Hair follicular keratinocyte (primary cell): ENCODE data around the gene IGSF22. TPM values are rescaled to one million over a fixed set of nuclear protein-coding genes. Genes with fewer than 3 reads are reported as not detected.

Source experiments
- total RNA-seq: library from RNA; depleted of rRNA; stranded (reverse); fragments of >200 nt; gene quantifications from 2 replicates; pipeline ENCODE4 v1.2.3, GENCODE V29; 2015

The IGSF22 gene
- under 0.01 and 0.08 TPM in 2 replicates for total RNA-seq

DNA sequence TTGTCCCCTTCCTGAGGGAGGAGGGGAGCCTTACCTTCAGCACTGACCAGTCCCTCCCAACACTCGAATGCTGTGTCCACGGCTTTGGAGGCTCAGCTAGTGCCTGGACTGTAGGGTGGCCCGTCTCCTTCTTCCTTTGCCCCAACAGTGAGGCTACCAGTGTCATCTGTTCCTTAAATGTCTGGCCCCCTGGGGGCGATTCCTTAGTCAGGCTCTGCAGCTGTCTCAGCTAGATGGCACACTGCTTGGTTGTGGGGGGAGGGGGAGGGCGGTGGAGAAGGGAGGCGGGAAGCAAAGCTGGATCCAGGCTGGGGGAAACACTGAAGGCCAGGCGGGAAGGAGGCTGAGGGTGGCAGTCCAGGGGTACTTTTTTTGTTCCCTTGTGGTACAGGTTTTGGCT, at the start of gene IGSF22:
TSS of gene IGSF22 (minus strand) at position 149 of the 400 bp plus-strand sequence. CDS start 1,952 bp downstream, outside the sequence.

DNA sequence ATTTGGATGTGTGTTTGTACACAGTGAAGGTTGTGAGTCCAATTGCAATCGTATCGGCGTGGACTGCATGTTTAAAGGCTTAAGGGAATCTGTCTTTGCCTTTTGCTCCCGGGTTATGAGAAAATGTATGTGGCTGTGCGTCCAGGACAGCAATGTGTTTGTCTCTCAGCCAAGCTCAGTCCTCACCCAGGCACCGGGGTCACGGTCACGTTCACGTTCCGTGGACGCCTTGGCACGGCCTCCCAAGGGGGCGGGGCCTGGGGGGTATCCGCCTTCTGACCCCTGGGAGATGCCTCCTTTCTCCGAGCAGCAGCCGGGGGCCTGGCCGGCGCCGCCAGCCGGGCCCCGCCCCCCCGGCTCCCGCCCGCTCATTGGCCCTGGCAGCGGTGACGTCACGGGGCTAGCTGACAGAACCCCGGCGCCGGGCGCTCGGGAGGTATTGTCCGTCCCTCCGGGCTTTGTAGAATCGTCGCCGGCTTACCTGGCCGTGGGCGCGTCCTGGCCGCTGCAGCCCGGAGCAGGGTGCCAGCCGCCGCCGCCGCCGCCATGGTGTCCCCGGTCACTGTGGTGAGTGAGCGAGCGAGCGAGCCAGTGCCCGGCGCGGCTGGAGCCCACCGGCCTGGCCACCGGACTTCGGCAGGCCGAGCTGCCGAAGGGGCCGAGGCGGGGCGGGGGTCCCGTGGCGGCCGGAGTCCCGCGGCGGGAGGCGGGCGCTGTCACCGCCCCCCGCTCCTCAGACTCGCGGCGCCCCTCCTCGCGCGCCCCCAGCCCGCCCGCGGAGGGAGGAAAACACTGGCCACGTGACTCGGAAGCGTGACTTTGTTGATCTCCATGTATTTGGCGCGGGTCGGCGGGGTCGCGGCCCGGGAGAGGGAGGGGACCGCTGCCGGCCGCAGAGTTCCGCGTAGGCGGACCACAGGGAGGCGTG, 27.4 kb downstream of the IGSF22 start, which contains the start of gene TMEM86A:
TSS of gene TMEM86A (plus strand) at position 439 of the 928 bp plus-strand sequence. CDS start at position 547, 108 bp downstream.

Other genes with a start within 250 kb of the IGSF22 start
- 99.5 and 101 TPM in 2 replicates for gene TSG101, start 199.2 kb downstream of the IGSF22 start, total RNA-seq
- gene UEVLD, start 137.5 kb downstream of the IGSF22 start, total RNA-seq: 27.8 and 32.2 TPM in 2 replicates
- gene MISFA, start 126.4 kb downstream of the IGSF22 start, total RNA-seq: not detected in 2 replicates
- gene SPTY2D1, start 91.8 kb downstream of the IGSF22 start, total RNA-seq: 11.6 and 12.4 TPM in 2 replicates
- gene TMEM86A, start 27.4 kb downstream of the IGSF22 start, total RNA-seq: 0.72 and 2.2 TPM in 2 replicates
- not detected in 2 replicates for gene PTPN5, start 65.6 kb upstream of the IGSF22 start, total RNA-seq
- gene MRGPRX1, start 213.2 kb upstream of the IGSF22 start, total RNA-seq: not detected in 2 replicates